B cell (primary cell): Measurements from ENCODE around the gene SPDYC.

Experiments
- CTCF ChIP-seq: fragments of 200-600 bp; IDR thresholded peaks from one replicate; pipeline ENCODE4 v1.8.0; 2022; ENCODE audit warnings: antibody characterized with exemption, mild to moderate bottlenecking
- EZH2 ChIP-seq: IDR thresholded peaks from 2 replicates; pipeline ENCODE4 v1.6.1; 2012; ENCODE audit warnings: borderline replicate concordance, low read depth, mild to moderate bottlenecking, moderate library complexity, low read length; ENCODE audit not compliant: insufficient read depth, poor library complexity, severe bottlenecking

- TF ChIP-seq EZH2 (no peak), CTCF (no peak)
These were observed 45.4 kb upstream of the SPDYC start for GRCh38 chr11:65124480-65125196.
